ENCODE results near the gene PHC2.

PHC2 gene

DNA sequence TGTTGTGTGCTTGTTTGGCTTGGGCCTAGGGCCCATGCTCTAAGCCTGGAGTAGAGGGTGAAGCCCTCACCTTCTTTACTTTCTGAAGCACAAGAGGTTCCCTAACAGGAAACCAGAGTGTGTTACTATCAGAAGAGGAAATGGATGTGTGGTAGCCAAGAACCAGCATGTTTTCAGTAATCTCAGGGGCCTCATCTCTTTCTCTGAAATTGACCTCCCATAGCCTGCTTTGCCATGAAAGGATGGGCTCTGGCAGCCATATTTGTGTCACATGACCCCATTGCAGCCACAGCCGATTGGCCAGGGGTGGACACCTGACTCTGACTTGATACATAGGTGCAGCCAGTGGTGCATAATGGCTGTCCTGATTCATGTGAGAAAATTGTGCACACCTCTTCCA lies 128.6 kb downstream of the PHC2 start:
- no peak overlapping the region for H3K27ac ChIP-seq
- H3K4me1 ChIP-seq: peaks cover 4% of the 10 kb centered on the region
- no peaks in the 10 kb centered on the region for H3K36me3 ChIP-seq (ENCODE audit: control insufficient read depth, insufficient read depth, low read length)
- no peak overlapping the region for H3K9ac ChIP-seq
- H3K4me3 ChIP-seq (ENCODE audit: low read depth, low read length): no peak overlapping the region
- no peaks in the 10 kb centered on the region for H3K9me3 ChIP-seq (ENCODE audit: control insufficient read depth, low read length)
- no peaks in the 10 kb centered on the region for H3K79me2 ChIP-seq
- H3K4me2 ChIP-seq (ENCODE audit: low read length): no peak overlapping the region
- H2AFZ ChIP-seq: no peak overlapping the region
- TF ChIP-seq, protein P1, sequence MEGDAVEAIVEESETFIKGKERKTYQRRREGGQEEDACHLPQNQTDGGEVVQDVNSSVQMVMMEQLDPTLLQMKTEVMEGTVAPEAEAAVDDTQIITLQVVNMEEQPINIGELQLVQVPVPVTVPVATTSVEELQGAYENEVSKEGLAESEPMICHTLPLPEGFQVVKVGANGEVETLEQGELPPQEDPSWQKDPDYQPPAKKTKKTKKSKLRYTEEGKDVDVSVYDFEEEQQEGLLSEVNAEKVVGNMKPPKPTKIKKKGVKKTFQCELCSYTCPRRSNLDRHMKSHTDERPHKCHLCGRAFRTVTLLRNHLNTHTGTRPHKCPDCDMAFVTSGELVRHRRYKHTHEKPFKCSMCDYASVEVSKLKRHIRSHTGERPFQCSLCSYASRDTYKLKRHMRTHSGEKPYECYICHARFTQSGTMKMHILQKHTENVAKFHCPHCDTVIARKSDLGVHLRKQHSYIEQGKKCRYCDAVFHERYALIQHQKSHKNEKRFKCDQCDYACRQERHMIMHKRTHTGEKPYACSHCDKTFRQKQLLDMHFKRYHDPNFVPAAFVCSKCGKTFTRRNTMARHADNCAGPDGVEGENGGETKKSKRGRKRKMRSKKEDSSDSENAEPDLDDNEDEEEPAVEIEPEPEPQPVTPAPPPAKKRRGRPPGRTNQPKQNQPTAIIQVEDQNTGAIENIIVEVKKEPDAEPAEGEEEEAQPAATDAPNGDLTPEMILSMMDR (IDR thresholded peaks at IDR 0.05): no peak
- H3K27me3 ChIP-seq (ENCODE audit: control insufficient read depth, insufficient read depth, low read length): no peaks in the 10 kb centered on the region

DNA sequence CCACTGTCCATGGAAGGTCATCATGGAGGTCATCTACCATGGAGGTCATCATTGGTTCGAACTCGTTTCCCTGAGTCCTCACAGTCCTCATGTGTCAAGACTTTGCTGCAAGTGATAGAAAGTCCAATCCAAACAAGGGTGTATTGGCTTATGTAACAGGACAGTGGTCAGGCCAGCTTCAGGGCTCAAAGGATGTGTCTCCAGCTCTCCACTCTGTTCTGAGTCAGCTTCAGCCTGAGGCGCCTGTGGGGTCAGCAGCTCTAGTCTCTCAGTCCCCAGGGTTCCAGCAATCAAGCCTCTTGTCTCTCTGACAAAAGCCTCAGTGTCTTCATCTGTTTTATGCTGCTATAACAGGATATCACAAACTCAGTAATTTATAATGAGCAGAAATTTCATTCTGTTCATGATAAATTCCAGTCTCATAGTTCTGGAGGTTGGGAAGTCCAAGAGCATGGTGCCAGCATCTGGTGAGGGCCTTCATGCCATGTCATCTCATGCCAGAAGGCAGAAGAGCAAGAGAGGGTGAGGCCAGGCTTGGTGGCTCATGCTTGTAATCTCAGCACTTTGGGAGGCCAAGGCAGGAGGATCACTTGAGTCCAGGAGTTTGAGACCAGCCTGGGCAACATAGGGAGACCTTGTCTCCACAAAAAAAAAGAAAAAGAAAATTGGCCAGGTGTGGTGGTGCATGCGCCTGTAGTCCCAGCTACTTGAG lies 129.5 kb downstream of the PHC2 start:
- Histone ChIP-seq H2AFZ (no peak overlapping the region), H3K9ac (no peak overlapping the region), H3K27ac (no peak overlapping the region), H3K9me3 (ENCODE audit: control insufficient read depth, low read length) (no peaks in the 10 kb centered on the region), H3K27me3 (ENCODE audit: control insufficient read depth, insufficient read depth, low read length) (no peaks in the 10 kb centered on the region), H3K4me1 (peaks cover 4% of the 10 kb centered on the region), H3K4me2 (ENCODE audit: low read length) (no peak overlapping the region), H3K4me3 (ENCODE audit: low read depth, low read length) (no peak overlapping the region), H3K79me2 (no peaks in the 10 kb centered on the region), H3K36me3 (ENCODE audit: control insufficient read depth, insufficient read depth, low read length) (no peaks in the 10 kb centered on the region)
- TF ChIP-seq, protein P1 (IDR thresholded peaks at IDR 0.05): no peak

- no peaks in the 10 kb centered on the region for H3K79me2 ChIP-seq
- H3K4me1 ChIP-seq: peaks cover 4% of the 10 kb centered on the region
- no peak overlapping the region for H3K4me2 ChIP-seq (ENCODE audit: low read length)
- no peaks in the 10 kb centered on the region for H3K36me3 ChIP-seq (ENCODE audit: control insufficient read depth, insufficient read depth, low read length)
- no peak overlapping the region for H3K9ac ChIP-seq
- H3K4me3 ChIP-seq (ENCODE audit: low read depth, low read length): no peak overlapping the region
- no peak overlapping the region for H3K27ac ChIP-seq
- no peaks in the 10 kb centered on the region for H3K27me3 ChIP-seq (ENCODE audit: control insufficient read depth, insufficient read depth, low read length)
- H2AFZ ChIP-seq: no peak overlapping the region
- H3K9me3 ChIP-seq (ENCODE audit: control insufficient read depth, low read length): no peaks in the 10 kb centered on the region
- TF ChIP-seq, protein P1 (IDR thresholded peaks at IDR 0.05): no peak
Observed at GRCh38 chr1:33300673-33301072, 130.2 kb downstream of the PHC2 start.

DNA sequence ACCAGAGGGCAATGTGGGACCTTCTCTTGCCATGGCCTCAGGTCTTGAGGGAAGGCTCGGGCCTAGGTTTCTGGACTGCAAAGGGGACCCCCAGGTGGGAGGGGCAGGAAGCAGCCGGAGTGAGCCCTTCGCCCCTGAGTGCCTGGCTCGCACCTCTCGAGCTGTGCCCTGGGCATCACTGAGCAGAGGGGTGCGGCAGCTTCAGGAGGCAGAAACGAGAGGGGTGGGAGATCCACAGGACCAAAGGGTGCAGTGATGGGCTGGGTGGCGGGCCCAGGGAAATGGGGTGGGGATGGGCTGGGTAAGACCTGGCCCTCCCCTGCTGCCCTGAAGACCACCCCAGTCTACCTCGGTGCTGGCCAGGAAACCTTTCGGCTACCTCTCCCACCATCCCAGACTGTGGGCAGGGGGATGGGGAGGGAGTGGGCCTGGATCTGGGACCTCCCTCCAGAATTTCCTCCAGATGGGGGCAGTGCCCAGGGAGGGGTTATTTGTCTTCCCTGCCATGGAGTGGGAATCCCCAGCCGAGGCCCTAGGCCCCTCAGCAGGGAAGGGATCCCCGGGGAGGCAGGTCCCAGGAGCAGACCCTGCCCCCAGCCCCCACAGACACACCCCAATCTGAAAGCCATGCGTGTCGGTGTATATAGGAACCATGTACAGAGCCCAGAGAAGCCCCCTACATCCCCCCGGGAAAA lies 131.3 kb downstream of the PHC2 start:
- H3K4me1 ChIP-seq: peaks cover 4% of the 10 kb centered on the region
- H3K36me3 ChIP-seq (ENCODE audit: control insufficient read depth, insufficient read depth, low read length): no peaks in the 10 kb centered on the region
- no peaks in the 10 kb centered on the region for H3K27me3 ChIP-seq (ENCODE audit: control insufficient read depth, insufficient read depth, low read length)
- no peak overlapping the region for H2AFZ ChIP-seq
- H3K79me2 ChIP-seq: no peaks in the 10 kb centered on the region
- H3K4me3 ChIP-seq (ENCODE audit: low read depth, low read length): no peak overlapping the region
- H3K9me3 ChIP-seq (ENCODE audit: control insufficient read depth, low read length): no peaks in the 10 kb centered on the region
- H3K27ac ChIP-seq: no peak overlapping the region
- H3K9ac ChIP-seq: no peak overlapping the region
- H3K4me2 ChIP-seq (ENCODE audit: low read length): no peak overlapping the region
- TF ChIP-seq, protein P1 (IDR thresholded peaks at IDR 0.05): no peak

All from parathyroid adenoma (tissue), 2 donors.